Endothelial cell of umbilical vein (primary cell): ENCODE data around the gene HECTD3. TPM values are rescaled to one million over a fixed set of nuclear protein-coding genes. Genes with fewer than 3 reads are reported as not detected.
"Not testable (repeated sequence)": the region's sequence is repeated elsewhere in the genome, so short reads cannot be mapped to it uniquely, and the experiment has no call there.

Experiments
- BruUV-seq: library from RNA; stranded (reverse); fragments of 400-500 nt; replicated peaks from 2 replicates; lab custom pipeline; 2021; lab: Mats Ljungman, UMichigan
- CTCF ChIA-PET: fragments of 300-600, 350-600 bp; sonication (Branson Sonifier 250); formaldehyde crosslinking; loops from one replicate; lab custom pipeline; 2021; ENCODE audit warnings: antibody characterized with exemption, inconsistent platforms; lab: Charles Lee
- POLR2A ChIA-PET: fragments of 300-600, 350-600 bp; sonication (Branson Sonifier 250); formaldehyde crosslinking; loops from one replicate; lab custom pipeline; 2021; ENCODE audit warnings: antibody characterized with exemption, inconsistent platforms; lab: Charles Lee
- DNase-seq: peaks from one replicate; pipeline ENCODE4 v3.0.0-alpha.2; 2011; ENCODE audit warnings: low read depth, low spot score
- FAIRE-seq: peaks from 2 replicates; lab custom pipeline; 2011; peaks lifted over from hg19 to GRCh38; lab: Jason Lieb, UNC
- H2AFZ ChIP-seq: 2 replicates; pipeline ENCODE4 v1.6.0; 2012; ENCODE audit warnings: low read depth, low read length, control low read depth, inconsistent platforms
- H3K27ac ChIP-seq: 2 replicates; pipeline ENCODE4 v1.5.1; 2011; ENCODE audit warnings: low read depth, mild to moderate bottlenecking, control low read depth, low read length, moderate library complexity; ENCODE audit not compliant: insufficient read depth
- H3K27me3 ChIP-seq, 2 experiments: 2 replicates each; pipeline versions ENCODE4 v1.6.0 to v1.6.1; 2011; ENCODE audit warnings: low read length in 2 of 2, mixed read lengths in 1 of 2; ENCODE audit not compliant: control insufficient read depth in 2 of 2, insufficient read depth in 2 of 2
- H3K36me3 ChIP-seq, 2 experiments: 2 replicates in 1 of 2; 3 replicates in 1 of 2; pipeline ENCODE4 v1.5.1; 2011; ENCODE audit warnings: low read length in 2 of 2, mild to moderate bottlenecking in 1 of 2, moderate library complexity in 1 of 2; ENCODE audit not compliant: control insufficient read depth in 2 of 2, insufficient read depth in 2 of 2; ENCODE audit errors: extremely low read depth in 1 of 2
- H3K4me1 ChIP-seq: 3 replicates; pipeline ENCODE4 v1.5.1; 2011; ENCODE audit warnings: mild to moderate bottlenecking, low read length; ENCODE audit not compliant: control insufficient read depth, insufficient read depth; ENCODE audit errors: extremely low read depth
- H3K4me2 ChIP-seq: 2 replicates; pipeline ENCODE4 v1.6.1; 2011; ENCODE audit warnings: low read length, control low read depth, mixed read lengths; ENCODE audit not compliant: insufficient read depth
- H3K4me3 ChIP-seq, 3 experiments: fragments of 200-600 bp in 1 of 3; sonication (generic), shearing (Covaris generic) in 1 of 3; replicated peaks in 1 of 3; 2 replicates each; pipeline ENCODE4 v1.5.1; 2011 to 2016; ENCODE audit warnings: control low read depth in 3 of 3, low read length in 3 of 3, mild to moderate bottlenecking in 2 of 3, inconsistent platforms in 1 of 3, low read depth in 1 of 3, moderate library complexity in 1 of 3; ENCODE audit not compliant: insufficient read depth in 1 of 3
- H3K79me2 ChIP-seq: 2 replicates; pipeline ENCODE4 v1.6.0; 2012; ENCODE audit warnings: low read length, inconsistent platforms; ENCODE audit not compliant: control insufficient read depth, insufficient read depth
- H3K9ac ChIP-seq: replicated peaks from 2 replicates; pipeline ENCODE3; 2011; ENCODE audit warnings: low read length, control low read depth; ENCODE audit not compliant: insufficient read depth; ENCODE audit errors: extremely low read depth
- H3K9me1 ChIP-seq: replicated peaks from 3 replicates; pipeline ENCODE4 v1.6.0; 2011; ENCODE audit warnings: mild to moderate bottlenecking, low read length; ENCODE audit not compliant: control insufficient read depth, insufficient read depth; ENCODE audit errors: extremely low read depth
- H3K9me3 ChIP-seq: replicated peaks from 2 replicates; pipeline ENCODE4 v1.5.1; 2012; ENCODE audit warnings: low read length, inconsistent platforms; ENCODE audit not compliant: control insufficient read depth, insufficient read depth
- H4K20me1 ChIP-seq: replicated peaks from 2 replicates; pipeline ENCODE3; 2011; ENCODE audit warnings: mild to moderate bottlenecking, low read length; ENCODE audit not compliant: control insufficient read depth, insufficient read depth; ENCODE audit errors: extremely low read depth
- dilution Hi-C: fragments of 300-500 bp; cut with MboI; formaldehyde crosslinking; loops from one replicate; pipeline ENCODE4 v1.15.0; 2019; ENCODE audit warnings: low sequenced_read_pairs; ENCODE audit not compliant: extremely low pct_ligation_motif_present
- intact Hi-C: fragments of 100-400 bp; cut with micrococcal nuclease; formaldehyde crosslinking; loops from one replicate; pipeline ENCODE4 v1.10.0; 2022
- polyA plus RNA-seq, 4 experiments: library from polyadenylated mRNA; depleted of rRNA in 3 of 4; stranded (reverse) in 3 of 4; unstranded in 1 of 4; fragments of >200 nt; gene quantifications; 2 replicates each; pipeline versions ENCODE4 v1.2.1 to v1.2.3, GENCODE V29; 2011 to 2012; ENCODE audit warnings: missing spikeins in 1 of 4
- total RNA-seq: library from RNA; stranded (reverse); gene quantifications from 2 replicates; pipeline ENCODE4 v1.2.3, GENCODE V29; 2021

Gene HECTD3
- total and polyA plus RNA-seq, 2 donors (not counting 3 experiments of a cell fraction or from before 2014, with no cell fraction given): 80.0 to 114 TPM

DNA sequence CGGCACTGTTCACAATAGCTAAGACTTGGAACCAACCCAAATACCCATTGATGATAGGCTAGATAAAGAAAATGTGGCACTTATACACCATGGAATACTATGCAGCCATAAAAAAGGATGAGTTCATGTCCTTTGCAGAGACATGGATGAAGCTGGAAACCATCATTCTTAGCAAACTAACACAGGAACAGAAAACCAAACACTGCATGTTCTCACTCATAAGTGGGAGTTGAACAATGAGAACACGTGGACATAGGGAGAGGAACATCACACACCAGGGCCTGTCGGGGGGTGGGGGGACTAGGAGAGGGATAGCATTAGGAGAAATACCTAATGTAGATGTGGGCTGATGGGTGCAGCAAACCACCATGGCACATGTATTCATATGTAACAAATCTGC is 55.0 kb downstream of the HECTD3 start:
- H3K4me1 ChIP-seq, H3K27ac ChIP-seq, CTCF ChIA-PET, POLR2A ChIA-PET, H3K79me2 ChIP-seq, H3K9me1 ChIP-seq, H3K4me3 ChIP-seq, BruUV-seq, H3K36me3 ChIP-seq, DNase-seq, dilution Hi-C loops, H3K9ac ChIP-seq, FAIRE-seq, H3K9me3 ChIP-seq, intact Hi-C loops, H2AFZ ChIP-seq, H3K27me3 ChIP-seq, H4K20me1 ChIP-seq, H3K4me2 ChIP-seq: not testable (repeated sequence)

Other genes with a start within 250 kb of the HECTD3 start
- gene RPS8, start 235.8 kb downstream of the HECTD3 start, total RNA-seq: 1,842 and 1,896 TPM in 2 replicates
- gene RPS8, start 235.8 kb downstream of the HECTD3 start, polyA plus RNA-seq: 1,808 and 2,306 TPM in 2 replicates
- gene BEST4, start 223.2 kb downstream of the HECTD3 start, total RNA-seq: 0.21 TPM in 1 of 2 replicates, not detected in the other
- 0.21 and 0.29 TPM in 2 replicates for gene BEST4, start 223.2 kb downstream of the HECTD3 start, polyA plus RNA-seq
- gene PLK3, start 210.9 kb downstream of the HECTD3 start, total RNA-seq: 55.0 and 60.0 TPM in 2 replicates
- 66.7 and 90.1 TPM in 2 replicates for gene PLK3, start 210.9 kb downstream of the HECTD3 start, polyA plus RNA-seq
- gene DYNLT4, start 204.0 kb downstream of the HECTD3 start, total RNA-seq: 0.62 and 1.1 TPM in 2 replicates
- 0.46 and 1.1 TPM in 2 replicates for gene DYNLT4, start 204.0 kb downstream of the HECTD3 start, polyA plus RNA-seq
- gene BTBD19, start 202.8 kb downstream of the HECTD3 start, total RNA-seq: 69.9 and 72.5 TPM in 2 replicates
- 97.9 and 115 TPM in 2 replicates for gene BTBD19, start 202.8 kb downstream of the HECTD3 start, polyA plus RNA-seq
- 1.8 and 1.9 TPM in 2 replicates for gene PTCH2, start 168.1 kb downstream of the HECTD3 start, total RNA-seq
- 1.8 and 2.6 TPM in 2 replicates for gene PTCH2, start 168.1 kb downstream of the HECTD3 start, polyA plus RNA-seq
- gene EIF2B3, start 24.7 kb downstream of the HECTD3 start, total RNA-seq: 39.6 and 45.1 TPM in 2 replicates
- gene EIF2B3, start 24.7 kb downstream of the HECTD3 start, polyA plus RNA-seq: 25.7 and 28.4 TPM in 2 replicates
- 187 and 192 TPM in 2 replicates for gene UROD, start 930 bp upstream of the HECTD3 start, total RNA-seq
- gene UROD, start 930 bp upstream of the HECTD3 start, polyA plus RNA-seq: 636 and 661 TPM in 2 replicates
- 1.6 and 1.7 TPM in 2 replicates for gene ZSWIM5, start 195.3 kb upstream of the HECTD3 start, total RNA-seq
- 3.9 and 4.3 TPM in 2 replicates for gene ZSWIM5, start 195.3 kb upstream of the HECTD3 start, polyA plus RNA-seq